Stimulated activated CD4-positive, alpha-beta T cell treated with anti-CD3 and anti-CD28 coated beads, TNF-alpha, amount 100 ng/mL, for 4 hours (primary cell): ENCODE results near the gene PLEKHA7.

ENCODE experiments used
- DNase-seq, 3 experiments: peaks; one replicate each; pipeline ENCODE4 v3.0.0-alpha.2; 2020; ENCODE audit warnings: low read depth in 3 of 3

The PLEKHA7 gene

DNA sequence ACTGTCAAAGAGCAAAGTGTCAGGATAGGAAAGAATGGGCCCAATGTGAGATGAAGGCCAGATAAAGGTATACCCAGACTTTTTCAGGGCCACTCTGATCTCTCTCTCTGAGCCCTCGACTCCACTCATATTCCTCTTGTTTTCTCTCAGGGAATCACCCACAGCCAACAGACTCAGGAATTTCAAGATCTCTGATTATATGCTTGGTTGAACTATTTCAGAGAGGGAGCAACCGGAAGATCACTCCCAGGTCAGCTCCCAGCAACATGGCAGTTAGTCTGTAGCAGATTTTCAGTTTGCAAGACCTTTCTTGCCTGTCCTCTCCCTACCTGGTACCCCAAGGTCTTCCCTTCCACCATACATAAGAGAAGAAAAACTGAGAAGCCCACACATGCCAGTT, 173.3 kb downstream of the PLEKHA7 start:
- no peak for DNase-seq

DNA sequence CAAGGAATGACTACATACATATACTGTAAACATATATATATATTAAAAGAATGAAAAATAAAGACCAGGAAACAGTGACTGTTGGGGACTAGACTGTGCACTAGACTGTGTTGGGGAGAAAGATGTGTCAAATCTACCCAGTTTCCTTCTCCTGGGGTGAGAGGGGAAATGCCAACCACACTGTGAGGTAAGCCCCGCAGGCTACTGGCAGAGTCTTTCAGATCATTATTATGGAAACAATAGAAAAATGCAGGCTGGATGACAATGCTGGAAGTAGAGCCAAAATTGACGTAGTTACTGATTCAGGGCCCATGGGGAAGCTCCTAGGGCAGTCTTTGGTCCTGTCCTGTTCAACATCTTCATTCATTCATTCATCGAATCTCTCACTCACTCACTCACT, 174.4 kb downstream of the PLEKHA7 start:
- no peak for DNase-seq

DNA sequence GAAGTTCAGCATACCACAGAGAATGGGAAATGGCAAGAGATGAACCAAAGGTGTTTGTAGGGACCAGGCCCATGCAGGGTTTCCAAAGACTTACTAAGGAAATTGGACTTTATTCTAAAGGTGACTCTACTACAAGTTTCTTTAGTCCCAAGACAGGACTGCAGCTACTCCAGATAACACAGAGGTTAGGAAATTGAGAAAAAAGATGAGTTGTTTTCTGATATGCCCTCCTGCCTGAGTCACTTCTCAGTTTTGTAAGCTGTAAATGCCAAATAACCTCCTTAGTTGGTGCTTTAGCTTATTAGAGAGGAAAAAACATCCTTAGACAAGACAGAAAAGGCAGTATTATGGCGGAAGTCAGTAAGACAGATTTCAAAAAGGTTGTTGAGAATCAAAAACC, 179.8 kb downstream of the PLEKHA7 start:
- DNase-seq, result no peak

DNA sequence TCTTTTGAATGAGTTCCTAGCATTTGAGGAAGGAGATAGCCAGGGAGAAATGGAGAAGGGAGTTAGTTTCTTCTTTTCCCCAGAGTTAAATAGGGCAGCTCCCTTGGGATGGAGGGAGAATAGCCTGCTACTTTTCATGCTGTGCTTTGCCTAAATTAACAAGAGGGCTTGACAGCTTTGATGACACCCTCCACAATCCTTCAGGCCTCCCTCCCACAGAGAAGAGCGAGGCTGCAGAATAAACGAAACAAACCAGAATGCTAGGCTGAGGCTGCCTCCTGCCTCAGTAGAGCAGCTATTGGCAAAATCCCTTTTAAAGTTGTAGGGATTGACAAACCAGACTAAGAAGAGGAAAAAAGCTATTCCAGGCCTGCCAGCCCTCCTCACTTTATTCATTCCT, 181.2 kb downstream of the PLEKHA7 start:
- DNase-seq, result no peak

DNA sequence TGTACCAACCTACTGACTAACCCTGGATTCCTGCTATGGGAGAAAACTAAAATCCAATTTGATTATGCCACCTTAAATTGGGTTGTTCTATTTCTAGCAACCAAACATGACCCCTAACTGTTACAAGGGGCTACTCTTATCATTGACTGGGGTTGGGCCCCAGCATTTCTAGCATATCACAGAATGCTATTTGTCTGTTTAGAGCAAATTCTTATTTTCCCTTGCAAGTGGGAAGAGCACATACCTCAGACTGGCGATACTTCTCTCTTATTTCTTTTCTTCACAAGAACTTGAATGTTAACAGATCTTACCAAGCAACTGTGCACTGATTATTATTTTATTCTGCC, 182.0 kb downstream of the PLEKHA7 start:
- DNase-seq, result no peak

DNA sequence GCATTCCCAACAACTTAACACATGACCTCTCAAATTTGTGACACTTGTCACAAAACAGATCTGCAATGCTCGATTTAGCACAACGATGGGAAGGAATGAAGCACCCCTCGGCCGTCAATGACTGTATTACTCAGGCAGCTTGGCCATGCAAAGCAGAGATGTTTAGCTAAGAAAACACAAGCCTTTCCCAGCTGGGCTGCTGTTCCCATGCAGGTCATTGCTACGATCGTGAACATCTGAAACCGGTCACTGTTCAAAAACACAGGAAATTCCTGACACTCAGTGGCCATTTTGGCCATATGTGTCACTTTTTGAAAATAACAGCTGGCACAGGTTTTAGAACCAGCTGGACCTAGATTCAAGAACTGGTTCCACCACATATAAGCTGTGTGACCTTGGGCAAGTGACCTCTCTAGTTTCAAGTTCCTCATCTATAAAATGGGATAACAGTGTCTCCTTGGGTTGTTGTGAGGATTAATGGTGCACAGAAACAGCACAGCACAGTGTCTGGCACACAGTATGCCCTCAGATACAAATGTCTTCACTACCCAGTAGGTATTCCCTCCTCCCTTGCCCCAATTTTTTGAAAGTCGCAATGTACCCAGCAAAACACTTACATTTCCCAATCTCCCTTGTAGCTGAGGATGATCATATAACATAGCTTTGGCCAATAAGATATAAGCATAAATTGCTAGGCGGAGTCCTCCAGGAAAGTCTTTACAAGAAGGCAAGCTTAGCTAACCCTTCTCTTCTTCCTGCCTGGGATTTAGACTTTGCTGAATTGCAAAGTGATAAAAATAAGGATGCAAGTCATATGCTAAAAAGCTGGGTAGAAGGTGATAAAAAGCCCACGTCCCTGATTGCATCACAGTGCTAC, 182.7 kb downstream of the PLEKHA7 start:
- no peak for DNase-seq

DNA sequence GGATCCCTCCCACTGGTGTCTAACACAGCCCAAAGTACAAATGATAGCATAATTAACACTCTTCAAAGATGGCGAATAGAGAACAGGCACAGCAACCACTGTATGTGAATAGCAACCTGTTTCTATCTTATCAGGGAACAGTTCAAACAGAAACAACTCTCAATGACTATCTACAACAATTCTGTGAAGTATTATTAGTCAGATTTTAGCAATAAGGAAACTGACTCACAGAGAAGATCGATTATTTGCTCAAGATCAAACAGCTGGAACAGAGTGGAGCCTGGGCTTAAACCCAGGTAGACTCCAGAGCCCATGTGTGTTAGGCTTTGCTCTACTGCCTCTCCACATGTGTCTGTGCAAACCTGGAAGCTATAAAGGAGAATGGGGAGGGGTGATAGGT, 187.1 kb downstream of the PLEKHA7 start:
- DNase-seq, result no peak

DNA sequence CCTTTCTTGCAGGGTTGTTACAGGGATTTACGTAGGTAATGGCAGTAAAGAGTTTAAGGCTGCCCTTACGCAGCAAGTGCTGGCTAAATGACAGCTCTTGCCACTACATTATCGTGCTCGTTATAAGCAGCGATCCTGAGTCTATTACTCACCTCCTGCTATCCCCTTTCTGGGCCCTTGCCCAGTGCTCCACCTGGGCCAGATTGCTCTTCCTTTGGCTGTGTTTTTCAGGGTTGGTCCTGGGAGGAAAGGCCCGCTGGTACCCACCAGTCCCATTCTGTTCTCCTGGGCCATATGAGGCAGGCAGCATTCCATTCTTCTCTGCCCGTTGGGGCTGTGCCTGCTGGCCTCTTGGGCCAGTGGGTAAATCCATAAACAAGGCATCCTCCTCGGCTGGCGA, 188.2 kb downstream of the PLEKHA7 start:
- DNase-seq, result no peak

DNA sequence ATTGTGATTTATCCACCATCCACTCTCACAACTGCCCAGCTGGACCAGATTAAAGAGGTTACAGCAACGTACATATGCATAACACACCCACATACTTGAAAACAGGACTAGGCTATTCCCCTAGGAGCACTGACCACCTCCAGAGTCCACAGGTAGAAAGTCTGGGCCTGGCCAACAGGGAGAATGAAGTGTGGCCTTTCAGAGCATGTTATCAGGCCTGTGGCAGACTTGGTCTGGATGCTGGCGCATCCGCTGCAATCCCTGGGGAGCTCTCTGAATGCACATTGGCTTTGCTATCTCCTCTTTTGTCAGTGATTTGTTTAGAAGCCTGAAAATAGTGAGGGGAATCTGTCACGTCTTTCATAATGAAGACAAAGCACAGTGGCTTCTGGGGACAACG, 189.1 kb downstream of the PLEKHA7 start:
- DNase-seq, result no peak

DNA sequence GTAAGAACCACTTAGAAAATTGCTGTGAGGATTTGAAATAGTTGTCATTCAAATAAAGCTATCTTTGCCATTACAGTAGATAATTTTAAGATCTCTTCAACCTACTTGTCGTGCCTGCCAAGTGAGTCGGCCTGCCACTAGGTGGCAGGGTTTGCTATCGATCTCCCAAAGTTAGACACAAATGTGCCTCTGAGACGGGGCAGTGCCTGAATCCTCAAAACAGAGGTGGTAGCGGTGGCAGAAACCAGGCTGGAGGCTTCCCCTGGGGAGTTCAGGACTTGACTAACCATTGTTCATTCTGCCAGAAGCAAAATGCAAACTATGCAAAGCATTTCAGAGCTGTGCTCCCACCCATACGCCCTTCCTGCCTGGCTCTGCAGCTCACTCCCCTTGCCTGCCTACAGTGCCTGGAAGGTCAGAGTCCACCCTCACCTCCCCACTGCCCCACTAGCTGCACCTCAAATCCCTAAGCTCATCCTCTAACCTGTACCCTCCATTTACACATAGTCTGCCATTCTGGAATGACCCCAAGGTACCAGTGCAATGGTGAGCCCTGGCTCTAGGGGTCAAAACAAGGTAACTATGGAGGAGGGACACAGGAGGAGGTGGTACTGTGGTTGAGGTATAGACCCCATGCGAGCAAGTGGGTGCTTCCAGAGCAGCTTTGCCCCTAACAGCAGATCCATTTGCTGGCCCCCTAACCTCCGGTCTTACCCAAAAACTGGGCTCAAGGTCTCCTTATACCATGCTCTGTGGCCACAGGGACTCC, 193.7 kb downstream of the PLEKHA7 start:
- peak; percentile 28 to 58 (median 45) for DNase-seq

DNA sequence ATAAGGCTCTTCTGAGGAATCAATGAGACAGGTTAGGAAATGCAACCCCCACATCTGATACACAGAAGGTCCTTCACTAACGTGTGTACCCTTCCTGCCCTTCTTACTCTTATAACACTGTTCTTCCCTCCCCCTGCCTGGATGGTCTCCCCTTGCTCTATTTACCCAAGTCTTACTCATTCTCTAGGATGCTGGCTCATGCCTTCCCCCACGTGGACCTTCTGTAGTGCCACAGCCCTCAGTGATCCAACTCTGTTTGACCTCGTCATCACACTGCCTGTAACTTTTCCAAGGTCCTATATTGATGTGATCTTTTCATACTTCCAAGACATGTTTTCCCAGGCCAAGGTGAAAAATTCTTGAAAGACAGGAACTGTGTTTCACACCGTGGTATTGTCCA, 195.9 kb downstream of the PLEKHA7 start:
- no peak for DNase-seq

DNA sequence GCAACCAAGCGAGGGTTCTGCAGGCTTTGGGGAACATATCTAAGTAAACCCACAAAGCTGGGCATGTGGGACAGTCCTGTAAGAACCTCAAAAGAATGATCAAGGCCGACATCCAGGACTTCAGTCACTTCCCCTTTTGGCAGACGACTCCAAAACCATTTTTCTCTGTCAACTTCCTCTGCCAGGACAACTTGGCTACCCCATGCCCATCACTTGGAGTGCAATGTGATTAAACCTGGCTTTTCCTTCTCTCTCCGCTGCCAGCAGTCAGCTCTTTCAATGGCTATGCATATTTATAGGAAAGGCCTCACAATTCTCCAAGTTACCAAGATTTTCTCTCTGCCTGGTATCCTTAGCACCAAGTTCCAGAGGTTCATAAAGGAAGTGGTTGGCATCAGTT, 196.9 kb downstream of the PLEKHA7 start:
- no peak for DNase-seq

DNA sequence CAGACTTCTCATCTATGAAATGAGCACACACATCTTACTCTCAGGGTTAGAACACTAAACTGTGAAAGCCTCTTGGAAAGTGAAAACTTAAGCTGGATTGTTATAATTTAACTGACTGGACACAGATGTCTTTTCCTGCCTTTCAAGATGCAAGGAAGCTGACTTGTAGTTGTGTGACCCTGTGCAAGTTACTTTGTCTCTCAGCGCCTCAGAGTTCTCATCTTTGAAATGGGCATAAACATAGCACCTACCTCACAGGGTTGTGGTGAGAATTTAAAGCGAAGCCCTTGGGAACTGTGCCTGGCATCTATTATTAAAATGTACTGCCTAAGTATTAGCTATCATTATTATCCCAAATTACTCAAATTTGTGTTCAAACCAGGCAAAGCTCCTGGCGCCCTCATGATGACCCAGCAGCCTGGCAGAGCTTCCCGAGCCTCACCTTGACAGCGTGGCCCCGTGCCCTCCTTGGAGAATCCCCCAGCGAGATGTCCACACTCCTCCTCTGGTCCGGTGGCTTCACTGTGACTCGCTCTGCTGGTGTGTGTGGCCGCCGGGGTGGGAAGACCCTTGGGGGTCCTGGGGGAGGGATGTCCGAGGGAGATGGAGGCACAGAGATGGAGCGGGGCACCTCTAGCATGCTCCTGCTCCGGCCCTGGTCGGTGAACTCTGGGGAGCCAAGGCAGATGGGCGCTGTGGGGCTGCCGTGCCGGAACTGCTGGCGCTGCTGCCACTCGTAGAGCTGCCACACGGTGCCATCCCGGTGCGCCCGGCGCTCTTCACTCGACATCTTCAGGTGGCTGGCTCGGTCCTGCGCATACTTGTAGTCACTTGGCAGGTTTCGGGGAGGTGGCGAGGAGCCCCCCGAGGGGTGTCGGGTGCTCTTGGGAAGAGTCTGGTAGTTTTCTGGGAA, 197.6 kb downstream of the PLEKHA7 start:
- no peak for DNase-seq

DNA sequence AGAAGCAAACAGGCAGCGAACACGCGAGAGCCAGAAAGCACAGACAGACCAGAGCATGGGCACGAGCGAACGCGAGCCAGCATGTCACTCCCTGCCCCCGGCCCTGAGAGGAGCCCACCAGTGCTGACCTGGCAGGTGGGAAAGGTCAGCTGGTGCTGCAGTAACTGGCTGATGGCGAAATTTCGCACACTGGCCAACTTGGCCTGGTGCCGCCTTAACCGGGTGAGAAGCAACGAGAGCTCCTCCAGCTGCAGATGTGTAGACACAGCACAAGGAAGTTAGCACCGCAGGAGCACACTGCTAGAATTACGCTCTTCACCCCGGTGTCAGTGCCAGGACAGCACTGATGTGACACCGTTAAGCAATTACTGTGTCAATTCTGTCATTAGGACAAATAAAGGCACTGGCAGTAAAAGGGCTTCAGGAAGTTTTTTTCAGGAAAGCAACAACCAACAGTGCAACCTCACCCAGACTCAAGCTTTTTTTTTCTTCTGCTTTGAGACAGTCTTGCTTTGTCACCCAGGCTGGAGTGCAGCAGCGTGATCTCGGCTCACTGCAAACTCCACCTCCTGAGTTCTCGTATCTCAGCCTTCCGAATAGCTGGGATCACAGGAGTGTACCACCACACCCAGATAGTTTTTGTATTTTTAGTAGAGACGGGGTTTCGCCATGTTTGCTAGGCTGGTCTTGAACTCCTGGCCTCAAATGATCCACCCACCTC, 199.0 kb downstream of the PLEKHA7 start:
- no peak for DNase-seq

DNA sequence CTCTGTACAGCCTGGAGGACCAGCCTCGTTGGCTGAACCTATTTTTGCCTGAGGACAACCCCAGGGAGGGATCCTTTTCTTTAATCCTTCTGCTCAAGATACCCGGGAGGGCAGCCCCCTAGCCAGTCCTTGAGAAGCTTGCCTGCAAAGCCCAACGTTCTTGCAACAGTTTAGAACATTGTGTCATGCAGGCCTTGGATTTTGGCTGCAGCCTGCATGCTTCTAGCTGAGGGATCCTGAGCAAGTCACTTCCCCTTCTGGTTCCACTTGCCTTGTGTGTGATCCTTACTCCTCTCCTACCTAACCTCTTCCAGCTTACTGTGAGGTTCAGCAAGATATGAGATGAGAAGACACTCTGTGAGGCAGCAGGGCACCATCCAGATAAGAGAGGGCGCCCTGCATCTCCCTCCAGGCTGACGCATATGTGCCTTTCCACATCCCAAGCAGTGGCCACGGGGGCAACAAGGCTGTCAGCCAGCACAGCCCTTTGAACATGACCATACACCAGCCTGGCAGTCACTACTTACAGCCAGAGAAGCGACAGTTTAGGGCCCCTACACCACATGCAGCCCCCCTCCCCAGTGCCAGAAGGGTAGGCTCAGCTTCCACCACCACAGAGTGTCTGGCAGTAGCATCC, 199.7 kb downstream of the PLEKHA7 start:
- DNase-seq, result no peak

DNA sequence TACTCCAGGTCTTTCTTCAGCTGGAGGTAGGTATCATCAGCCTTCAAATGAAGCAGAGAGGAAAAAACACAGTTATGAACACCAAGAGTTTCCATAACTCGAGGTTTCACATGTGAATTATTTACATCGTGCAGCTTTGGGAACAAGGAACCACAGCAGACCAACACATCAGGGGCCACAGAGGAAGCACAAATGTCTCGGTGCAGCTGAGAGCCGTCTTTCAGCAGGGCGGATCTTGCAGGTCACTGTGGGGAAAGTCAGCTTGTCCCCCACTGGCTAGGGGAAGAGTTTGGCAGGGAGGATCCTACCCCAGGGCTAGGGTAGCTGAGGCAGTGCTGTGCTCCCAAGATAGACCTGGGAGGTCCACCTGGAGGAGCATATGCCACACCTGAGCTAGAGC, 201.1 kb downstream of the PLEKHA7 start:
- no peak for DNase-seq

DNA sequence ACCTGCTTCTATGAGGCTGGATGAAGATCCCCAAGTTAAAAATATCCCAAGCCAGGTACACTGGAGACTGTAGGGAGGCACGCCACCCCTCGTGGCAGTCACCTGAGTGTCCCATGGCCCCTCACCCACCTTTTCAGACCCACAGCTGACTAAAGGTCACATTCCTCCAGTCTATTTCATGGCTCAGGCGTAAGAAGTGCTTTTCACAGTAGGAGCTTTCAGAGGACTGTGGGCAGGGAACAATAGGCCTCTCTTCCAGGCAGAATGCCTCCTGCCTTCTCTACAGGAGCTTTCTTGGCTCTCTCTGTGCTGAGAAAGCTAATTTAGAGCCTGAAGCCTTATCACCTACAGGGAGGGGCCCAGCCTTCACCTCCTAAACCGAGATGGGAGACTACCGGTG, 201.9 kb downstream of the PLEKHA7 start:
- DNase-seq, result no peak

DNA sequence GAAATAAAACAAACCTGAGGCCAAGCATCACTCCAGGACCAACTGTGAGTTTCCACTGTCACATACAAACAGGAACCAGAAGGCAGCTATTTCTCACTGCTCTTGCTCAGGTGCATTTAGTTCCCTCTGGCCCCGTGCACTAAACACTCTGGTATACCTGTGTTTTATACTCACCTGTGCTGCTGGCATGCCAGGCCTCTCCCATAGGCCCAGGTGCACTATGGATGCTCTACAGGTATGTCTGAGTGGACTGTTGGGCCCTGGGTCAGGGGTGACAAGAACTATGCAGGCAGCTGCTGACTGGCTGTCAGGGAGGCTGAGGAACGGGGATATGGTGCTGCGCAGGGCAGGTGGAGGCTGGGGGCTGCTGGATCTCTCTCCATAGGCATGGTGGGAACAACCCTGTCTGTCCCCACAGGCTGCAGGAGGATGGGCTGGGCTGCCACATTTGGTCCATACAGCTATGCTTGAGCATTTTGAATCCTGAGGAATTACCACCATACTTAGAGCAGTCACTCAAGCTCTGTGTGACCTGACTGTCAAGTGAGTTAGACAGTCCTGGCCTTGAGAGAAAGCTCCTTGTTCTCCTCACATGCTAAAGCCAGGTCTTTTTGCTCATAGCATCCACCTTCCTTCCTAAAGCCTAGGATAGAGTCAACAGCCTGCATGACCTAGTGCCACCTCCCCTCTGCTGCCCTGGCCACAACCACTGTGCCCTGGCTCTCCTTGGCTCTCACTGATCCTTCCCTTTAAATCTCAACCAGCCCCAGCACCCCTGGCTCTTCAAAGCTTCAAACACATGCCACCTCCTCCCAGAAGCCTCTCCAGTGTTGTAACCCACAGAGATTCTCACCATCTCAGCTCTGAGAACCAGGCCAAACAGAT, 202.8 kb downstream of the PLEKHA7 start:
- DNase-seq, result no peak

DNA sequence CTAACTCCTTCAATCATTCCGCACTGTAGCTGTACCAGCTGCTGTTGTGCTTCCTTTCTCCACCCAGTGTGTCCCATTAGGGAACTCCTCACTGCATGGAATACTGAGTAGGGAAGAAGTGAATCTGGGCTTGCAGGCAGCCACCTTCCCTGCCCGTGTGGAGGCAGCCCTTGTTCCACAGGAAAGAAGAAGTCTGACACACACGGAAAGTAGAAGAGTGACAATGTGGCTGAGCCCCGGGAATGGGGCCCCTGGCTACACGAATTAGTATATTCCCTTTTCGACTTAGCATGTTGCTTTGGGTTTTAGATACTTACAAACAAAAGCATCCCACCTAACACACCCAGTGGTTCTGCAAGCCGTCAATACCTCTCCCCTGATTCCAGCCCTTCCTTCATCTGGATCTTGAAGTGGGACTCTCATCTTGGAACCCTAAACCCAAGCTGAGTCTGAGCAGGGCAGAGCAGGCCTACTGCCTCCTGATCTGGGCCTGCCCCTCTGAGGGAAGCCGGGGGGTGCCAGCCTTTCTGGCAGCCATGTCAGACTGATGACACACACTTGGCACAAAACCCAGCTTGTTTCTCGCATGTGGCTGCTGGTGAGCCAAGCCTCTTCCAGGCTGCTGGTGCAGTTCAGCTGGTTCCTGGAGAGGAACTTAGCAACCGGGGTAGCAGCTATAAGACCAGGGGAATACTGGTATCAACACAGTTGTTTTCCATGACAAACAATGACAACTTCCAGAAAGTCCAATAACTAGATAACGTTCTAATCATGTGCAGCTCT, 204.1 kb downstream of the PLEKHA7 start:
- DNase-seq, result no peak
